ENCODE measurements around the gene N4BP2L2.
A peak's percentile ranks its signal among the peaks of the same experiment; 100 is the strongest.
"Not testable (repeated sequence)": the region's sequence is repeated elsewhere in the genome, so short reads cannot be mapped to it uniquely, and the experiment has no call there.

N4BP2L2 gene

GRCh38 chr13:32581177-32581786 lies 42.7 kb upstream of the N4BP2L2 start:
- DNase-seq = peak; percentile 35
- no peak overlapping the region for H2AK5ac ChIP-seq (ENCODE audit: low read length, severe bottlenecking)
- no peaks in the 10 kb centered on the region for H3K36me3 ChIP-seq (ENCODE audit: control insufficient read depth in 1 of 2, insufficient read depth in 2 of 2, low read depth in 1 of 2, low read length in 2 of 2)
- 75% methylated on average over 2 of the region's 3 CpGs for WGBS
- H2BK5ac ChIP-seq (ENCODE audit: low read depth, low read length, poor library complexity, severe bottlenecking) = no peak overlapping the region
- H3K9me3 ChIP-seq (ENCODE audit: control insufficient read depth, low read length) = no peaks in the 10 kb centered on the region
- no peak overlapping the region for H4K8ac ChIP-seq (ENCODE audit: low read length)
- H3K4me3 ChIP-seq (ENCODE audit: insufficient read depth in 1 of 2, low read depth in 1 of 2, low read length in 2 of 2) = no peak overlapping the region
- H3K4ac ChIP-seq (ENCODE audit: low read depth in 1 of 2, low read length in 2 of 2) = no peak overlapping the region
- no peak overlapping the region for H2AFZ ChIP-seq (ENCODE audit: low read depth, low read length)
- peaks cover 2% of the 10 kb centered on the region for H3K4me1 ChIP-seq (ENCODE audit: control insufficient read depth, insufficient read depth, low read depth, low read length)
- H3K14ac ChIP-seq (ENCODE audit: low read length in 2 of 2) = no peak overlapping the region
- H3K27ac ChIP-seq (ENCODE audit: low read length, poor library complexity, severe bottlenecking) = no peak overlapping the region
- no peak overlapping the region for H3K4me2 ChIP-seq (ENCODE audit: low read length, poor library complexity, severe bottlenecking)
- H2BK12ac ChIP-seq (ENCODE audit: low read length in 2 of 2) = no peak overlapping the region
- H2BK15ac ChIP-seq (ENCODE audit: low read depth, poor library complexity, severe bottlenecking) = no peak overlapping the region
- no peak overlapping the region for H3K18ac ChIP-seq (ENCODE audit: low read depth in 1 of 2, low read length in 2 of 2)
- H3K9ac ChIP-seq (ENCODE audit: low read length) = no peak overlapping the region
- no peak overlapping the region for H2BK120ac ChIP-seq (ENCODE audit: low read depth, low read length)
- H3K79me1 ChIP-seq (replicated peaks; ENCODE audit: low read length, poor library complexity, severe bottlenecking) = no peaks in the 10 kb centered on the region
- H3K23ac ChIP-seq (ENCODE audit: low read length in 2 of 2) = no peak overlapping the region
- no peak overlapping the region for H4K91ac ChIP-seq (ENCODE audit: low read length)
- H3K27me3 ChIP-seq (ENCODE audit: control insufficient read depth in 1 of 2, insufficient read depth in 1 of 2, low read length in 2 of 2) = no peaks in the 10 kb centered on the region

- no peaks in the 10 kb centered on the region for H3K36me3 ChIP-seq (ENCODE audit: control insufficient read depth in 1 of 2, insufficient read depth in 2 of 2, low read depth in 1 of 2, low read length in 2 of 2)
- no peak overlapping the region for H4K8ac ChIP-seq (ENCODE audit: low read length)
- H2AFZ ChIP-seq (ENCODE audit: low read depth, low read length) = no peak overlapping the region
- H3K23ac ChIP-seq (ENCODE audit: low read length in 2 of 2) = no peak overlapping the region
- DNase-seq = no peak
- H3K4me1 ChIP-seq (ENCODE audit: control insufficient read depth, insufficient read depth, low read depth, low read length) = no peaks in the 10 kb centered on the region
- no peak overlapping the region for H3K4me3 ChIP-seq (ENCODE audit: insufficient read depth in 1 of 2, low read depth in 1 of 2, low read length in 2 of 2)
- no peak overlapping the region for H2BK15ac ChIP-seq (ENCODE audit: low read depth, poor library complexity, severe bottlenecking)
- H3K9ac ChIP-seq (ENCODE audit: low read length) = no peak overlapping the region
- no peak overlapping the region for H2BK120ac ChIP-seq (ENCODE audit: low read depth, low read length)
- no peak overlapping the region for H2BK12ac ChIP-seq (ENCODE audit: low read length in 2 of 2)
- no peak overlapping the region for H3K27ac ChIP-seq (ENCODE audit: low read length, poor library complexity, severe bottlenecking)
- no peaks in the 10 kb centered on the region for H3K9me3 ChIP-seq (ENCODE audit: control insufficient read depth, low read length)
- H3K14ac ChIP-seq (ENCODE audit: low read length in 2 of 2) = no peak overlapping the region
- H3K4ac ChIP-seq (ENCODE audit: low read depth in 1 of 2, low read length in 2 of 2) = no peak overlapping the region
- no peak overlapping the region for H3K4me2 ChIP-seq (ENCODE audit: low read length, poor library complexity, severe bottlenecking)
- no peak overlapping the region for H2AK5ac ChIP-seq (ENCODE audit: low read length, severe bottlenecking)
- WGBS = 96% methylated on average over 2 of the region's 3 CpGs
- H2BK5ac ChIP-seq (ENCODE audit: low read depth, low read length, poor library complexity, severe bottlenecking) = no peak overlapping the region
- no peak overlapping the region for H4K91ac ChIP-seq (ENCODE audit: low read length)
- H3K18ac ChIP-seq (ENCODE audit: low read depth in 1 of 2, low read length in 2 of 2) = no peak overlapping the region
- H3K27me3 ChIP-seq (ENCODE audit: control insufficient read depth in 1 of 2, insufficient read depth in 1 of 2, low read length in 2 of 2) = no peaks in the 10 kb centered on the region
- H3K79me1 ChIP-seq (replicated peaks; ENCODE audit: low read length, poor library complexity, severe bottlenecking) = no peaks in the 10 kb centered on the region
Observed at GRCh38 chr13:32577032-32577431, 38.4 kb upstream of the N4BP2L2 start.

- not testable (repeated sequence) for H3K4me3 ChIP-seq (ENCODE audit: insufficient read depth in 1 of 2, low read depth in 1 of 2, low read length in 2 of 2); H3K79me1 ChIP-seq (replicated peaks; ENCODE audit: low read length, poor library complexity, severe bottlenecking); H4K91ac ChIP-seq (ENCODE audit: low read length); H2BK120ac ChIP-seq (ENCODE audit: low read depth, low read length); DNase-seq; H3K14ac ChIP-seq (ENCODE audit: low read length in 2 of 2); H3K18ac ChIP-seq (ENCODE audit: low read depth in 1 of 2, low read length in 2 of 2); H2BK5ac ChIP-seq (ENCODE audit: low read depth, low read length, poor library complexity, severe bottlenecking); H3K36me3 ChIP-seq (ENCODE audit: control insufficient read depth in 1 of 2, insufficient read depth in 2 of 2, low read depth in 1 of 2, low read length in 2 of 2); H3K4ac ChIP-seq (ENCODE audit: low read depth in 1 of 2, low read length in 2 of 2); H3K27ac ChIP-seq (ENCODE audit: low read length, poor library complexity, severe bottlenecking); H2AK5ac ChIP-seq (ENCODE audit: low read length, severe bottlenecking); H2AFZ ChIP-seq (ENCODE audit: low read depth, low read length); H2BK15ac ChIP-seq (ENCODE audit: low read depth, poor library complexity, severe bottlenecking); H3K27me3 ChIP-seq (ENCODE audit: control insufficient read depth in 1 of 2, insufficient read depth in 1 of 2, low read length in 2 of 2); H3K23ac ChIP-seq (ENCODE audit: low read length in 2 of 2); H4K8ac ChIP-seq (ENCODE audit: low read length); H3K4me1 ChIP-seq (ENCODE audit: control insufficient read depth, insufficient read depth, low read depth, low read length); H3K9me3 ChIP-seq (ENCODE audit: control insufficient read depth, low read length); H2BK12ac ChIP-seq (ENCODE audit: low read length in 2 of 2); H3K4me2 ChIP-seq (ENCODE audit: low read length, poor library complexity, severe bottlenecking); H3K9ac ChIP-seq (ENCODE audit: low read length)
- WGBS = no CpG with 5 or more reads among the region's 4 CpGs
Observed at GRCh38 chr13:32575687-32576086, 37.1 kb upstream of the N4BP2L2 start.

- not testable (repeated sequence) for H2AFZ ChIP-seq (ENCODE audit: low read depth, low read length); H3K9me3 ChIP-seq (ENCODE audit: control insufficient read depth, low read length); H3K18ac ChIP-seq (ENCODE audit: low read depth in 1 of 2, low read length in 2 of 2); H2BK12ac ChIP-seq (ENCODE audit: low read length in 2 of 2); H3K4me2 ChIP-seq (ENCODE audit: low read length, poor library complexity, severe bottlenecking); H3K27ac ChIP-seq (ENCODE audit: low read length, poor library complexity, severe bottlenecking); H3K4ac ChIP-seq (ENCODE audit: low read depth in 1 of 2, low read length in 2 of 2); H3K9ac ChIP-seq (ENCODE audit: low read length); DNase-seq; H3K4me3 ChIP-seq (ENCODE audit: insufficient read depth in 1 of 2, low read depth in 1 of 2, low read length in 2 of 2); H2BK5ac ChIP-seq (ENCODE audit: low read depth, low read length, poor library complexity, severe bottlenecking); H2BK120ac ChIP-seq (ENCODE audit: low read depth, low read length); H3K27me3 ChIP-seq (ENCODE audit: control insufficient read depth in 1 of 2, insufficient read depth in 1 of 2, low read length in 2 of 2); H3K4me1 ChIP-seq (ENCODE audit: control insufficient read depth, insufficient read depth, low read depth, low read length); H2BK15ac ChIP-seq (ENCODE audit: low read depth, poor library complexity, severe bottlenecking); H4K8ac ChIP-seq (ENCODE audit: low read length); H2AK5ac ChIP-seq (ENCODE audit: low read length, severe bottlenecking); H4K91ac ChIP-seq (ENCODE audit: low read length); H3K23ac ChIP-seq (ENCODE audit: low read length in 2 of 2); H3K36me3 ChIP-seq (ENCODE audit: control insufficient read depth in 1 of 2, insufficient read depth in 2 of 2, low read depth in 1 of 2, low read length in 2 of 2); H3K14ac ChIP-seq (ENCODE audit: low read length in 2 of 2); H3K79me1 ChIP-seq (replicated peaks; ENCODE audit: low read length, poor library complexity, severe bottlenecking)
- 100% methylated on average over 1 of the region's 1 CpG for WGBS
Observed at GRCh38 chr13:32560842-32561241, 22.2 kb upstream of the N4BP2L2 start.

All from mesenchymal stem cell (in vitro differentiated cells and primary cell).